Ramos (cell line): ENCODE data around the gene ENDOU.

Experiments used
- in situ Hi-C: fragments of 300-500 bp; cut with MboI; formaldehyde crosslinking; loops from one replicate; pipeline ENCODE4 v1.14.3; 2022; ENCODE audit warnings: low sequenced_read_pairs; ENCODE audit not compliant: unreplicated experiment

The ENDOU gene

DNA sequence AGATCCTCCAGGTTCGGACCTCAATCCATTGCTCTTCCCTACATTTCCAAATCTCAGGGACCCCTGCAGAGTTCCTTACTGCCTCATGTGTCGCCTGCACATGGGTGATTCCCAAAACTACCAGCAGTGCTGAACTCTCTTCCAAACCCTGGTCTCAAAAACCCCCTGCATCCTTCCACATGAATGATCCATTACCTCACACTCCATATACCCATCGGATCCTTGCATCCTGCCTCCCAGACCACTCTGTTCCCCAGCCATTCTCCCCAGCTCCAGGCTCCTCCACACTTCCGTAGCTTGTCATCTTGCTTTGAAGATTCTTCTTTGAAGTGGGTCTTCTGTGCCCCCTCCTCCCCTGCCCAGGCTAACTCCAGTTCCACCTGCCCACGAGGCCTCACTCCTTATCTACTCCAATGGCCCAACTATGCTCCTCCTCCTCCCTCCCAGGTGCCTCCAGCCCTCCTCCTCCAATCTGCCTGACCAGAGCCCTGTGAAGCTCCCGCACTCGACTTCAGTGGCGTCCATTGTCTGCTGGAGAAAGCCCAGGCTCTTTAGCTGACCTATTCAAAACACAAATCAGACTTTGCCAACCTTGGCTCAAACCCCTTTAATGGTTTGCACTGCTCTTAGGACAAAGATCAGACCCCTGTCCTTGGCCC is 19.6 kb upstream of the ENDOU start:
- in situ Hi-C loops, result no loop called here

DNA sequence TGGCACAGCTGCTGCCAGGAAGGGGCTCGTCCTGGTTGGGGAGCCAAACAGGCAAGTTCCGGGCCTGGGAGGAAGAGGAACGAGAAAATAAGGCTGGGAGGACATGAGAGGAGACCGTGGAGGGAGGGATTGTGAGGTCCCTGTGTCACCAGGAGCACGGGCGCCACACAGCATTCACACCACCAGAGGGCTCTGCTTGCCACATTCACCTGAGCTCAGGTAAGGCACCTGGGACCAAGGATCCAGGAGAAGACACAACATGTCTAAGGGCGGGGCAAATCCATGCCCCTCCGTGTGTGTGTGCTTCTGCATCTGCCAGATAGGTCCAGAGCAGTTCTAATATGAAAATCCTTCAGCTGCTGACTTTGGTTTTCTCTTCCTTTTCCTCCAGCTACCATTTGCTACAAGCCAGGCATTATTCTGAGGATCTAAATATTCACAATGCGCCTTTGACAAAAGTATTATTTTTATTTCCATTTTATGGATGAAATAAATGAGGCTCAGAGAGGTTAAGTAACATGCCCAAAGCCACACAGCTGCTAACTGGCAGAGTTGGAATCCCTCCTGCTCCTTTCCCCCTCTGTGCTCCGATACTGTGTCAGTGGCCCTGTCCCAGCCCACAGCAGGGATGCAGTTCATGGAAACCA is 18.8 kb upstream of the ENDOU start:
- in situ Hi-C loops, result no loop called here

- in situ Hi-C loops, result no loop called here
These were observed 18.1 kb upstream of the ENDOU start for GRCh38 chr12:47743311-47743860.

DNA sequence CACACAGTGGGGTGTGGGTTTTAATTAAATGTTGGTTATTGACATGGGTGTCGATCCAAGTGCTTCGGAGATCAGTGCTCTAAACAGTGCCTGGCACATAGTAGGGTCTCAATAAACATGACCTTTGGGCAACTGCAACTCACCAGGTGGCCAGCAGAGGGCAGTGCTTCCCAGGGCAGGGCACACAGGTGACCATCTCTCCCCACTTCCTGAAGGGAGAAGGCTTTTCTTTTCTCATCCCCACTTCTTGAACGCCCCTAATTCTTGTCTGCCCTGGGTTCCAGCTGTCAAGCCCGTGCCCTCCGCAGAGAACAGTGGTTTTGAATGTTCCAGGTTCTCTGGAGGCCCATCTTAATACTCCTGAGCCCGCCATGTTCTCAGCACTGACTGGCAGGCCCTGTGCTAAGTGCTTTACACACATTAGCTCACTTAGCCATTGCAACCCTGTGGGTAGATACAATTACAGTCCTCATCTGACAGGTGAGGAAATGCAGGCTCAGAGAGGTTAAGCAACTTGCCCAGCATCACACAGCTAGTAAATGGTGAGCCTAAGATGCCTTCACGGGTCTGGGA is 17.0 kb upstream of the ENDOU start:
- in situ Hi-C loops, result no loop called here

DNA sequence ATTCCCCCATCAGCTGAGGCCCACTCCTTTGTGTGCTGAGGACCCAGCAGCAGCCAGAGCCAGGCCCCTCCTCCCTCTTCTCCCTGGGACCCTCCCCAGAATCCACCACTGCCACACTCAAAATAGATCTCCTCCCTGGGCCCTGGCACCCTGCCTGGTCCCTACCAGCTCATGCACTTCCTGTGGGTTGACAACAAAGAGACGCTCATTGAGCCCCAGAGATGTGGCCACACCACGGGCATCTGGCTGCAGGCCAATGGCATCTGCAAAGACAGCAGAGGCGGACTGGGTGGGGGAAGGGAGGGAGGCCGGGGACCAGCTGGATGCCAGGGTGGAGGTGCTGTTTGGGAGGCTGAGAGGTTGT is 16.0 kb upstream of the ENDOU start:
- in situ Hi-C loops, result no loop called here

- in situ Hi-C loops, result no loop called here
These were observed 15.5 kb upstream of the ENDOU start for GRCh38 chr12:47740606-47741339.

GRCh38 chr12:47739979-47740378 is 14.7 kb upstream of the ENDOU start:
- in situ Hi-C loops, result no loop called here

DNA sequence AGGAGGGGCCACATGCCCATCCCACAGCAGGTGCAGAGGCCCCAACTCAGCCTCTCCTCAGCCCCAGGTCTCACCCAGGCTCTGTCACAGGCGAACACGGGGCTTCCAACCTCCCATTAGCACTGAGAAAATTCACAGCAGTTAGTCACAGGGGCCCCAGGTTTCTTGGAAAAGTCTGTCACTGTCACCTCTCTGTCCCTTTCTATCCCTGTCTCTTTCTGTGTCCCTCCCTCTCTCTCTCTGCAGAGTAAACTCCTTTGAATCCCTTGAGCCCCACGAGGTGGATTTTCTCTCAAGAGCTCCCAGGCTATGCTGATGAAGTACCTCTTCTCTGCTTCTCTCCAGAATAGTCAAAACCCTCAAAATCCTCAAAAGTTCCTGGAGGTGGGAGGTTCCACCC is 14.0 kb upstream of the ENDOU start:
- in situ Hi-C loops, result no loop called here

GRCh38 chr12:47737936-47738594 is 12.8 kb upstream of the ENDOU start:
- in situ Hi-C loops, result no loop called here

DNA sequence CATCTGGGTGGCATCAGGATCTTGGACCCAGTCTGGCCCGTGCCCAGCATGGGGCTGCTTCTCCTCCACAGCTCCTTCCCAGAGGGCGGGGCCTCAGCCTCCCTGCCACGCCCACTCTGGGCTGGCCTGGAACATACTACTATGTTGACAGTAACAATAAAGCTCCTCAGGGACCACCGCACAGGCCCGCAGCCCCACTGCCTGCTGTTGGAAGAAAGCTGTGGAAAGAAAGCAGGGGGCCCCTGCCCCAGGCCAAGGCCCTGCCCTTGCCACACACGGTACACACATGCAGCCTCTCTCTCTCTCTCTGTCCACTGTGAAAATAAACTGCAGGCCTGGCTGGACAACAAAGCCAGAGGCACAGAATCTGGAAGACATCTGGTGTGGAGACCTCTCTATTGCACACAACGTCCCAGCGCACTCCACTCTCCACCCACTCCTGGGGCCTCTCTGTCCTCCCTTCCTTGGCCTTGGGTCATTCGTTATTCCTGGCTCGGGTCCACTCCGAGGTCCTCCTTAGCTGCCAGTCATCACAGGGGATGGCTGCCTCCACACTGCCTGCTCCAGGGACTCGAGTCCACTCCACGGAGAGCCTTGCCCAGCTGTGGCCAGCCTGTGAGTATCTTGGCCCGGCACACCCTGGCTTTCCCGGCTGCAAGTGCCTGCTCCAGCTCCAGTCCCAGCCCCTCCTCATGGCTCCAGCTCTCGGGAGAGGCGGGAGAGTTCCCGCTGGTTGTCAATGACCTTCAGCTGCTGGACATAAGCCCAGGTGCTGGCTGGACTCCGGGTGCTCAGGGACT is 11.8 kb upstream of the ENDOU start:
- in situ Hi-C loops, result no loop called here

DNA sequence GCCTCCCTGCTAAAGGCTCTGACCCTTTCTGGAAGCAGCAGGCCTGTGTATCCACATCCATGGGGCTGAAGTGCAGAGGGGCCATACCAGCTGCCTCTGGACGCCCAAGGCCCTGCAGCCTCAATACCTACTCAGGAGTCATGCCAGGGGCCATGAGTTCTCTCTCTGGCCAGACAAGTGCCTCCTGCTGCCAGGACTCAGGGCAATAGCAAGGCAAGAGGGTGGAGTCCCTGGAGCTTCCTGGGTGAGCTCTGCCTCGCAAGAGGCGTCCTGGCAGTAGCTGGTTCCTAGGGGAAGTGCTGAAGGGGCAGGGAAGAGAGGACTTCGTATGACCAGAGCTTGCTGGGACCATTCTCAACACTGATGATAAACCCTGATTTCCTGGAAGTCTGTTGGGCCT is 10.9 kb upstream of the ENDOU start:
- in situ Hi-C loops, result no loop called here

- in situ Hi-C loops, result no loop called here
These were observed 10.4 kb upstream of the ENDOU start for GRCh38 chr12:47735649-47736048.

- in situ Hi-C loops, result no loop called here
These were observed 9.6 kb upstream of the ENDOU start for GRCh38 chr12:47734725-47735480.

DNA sequence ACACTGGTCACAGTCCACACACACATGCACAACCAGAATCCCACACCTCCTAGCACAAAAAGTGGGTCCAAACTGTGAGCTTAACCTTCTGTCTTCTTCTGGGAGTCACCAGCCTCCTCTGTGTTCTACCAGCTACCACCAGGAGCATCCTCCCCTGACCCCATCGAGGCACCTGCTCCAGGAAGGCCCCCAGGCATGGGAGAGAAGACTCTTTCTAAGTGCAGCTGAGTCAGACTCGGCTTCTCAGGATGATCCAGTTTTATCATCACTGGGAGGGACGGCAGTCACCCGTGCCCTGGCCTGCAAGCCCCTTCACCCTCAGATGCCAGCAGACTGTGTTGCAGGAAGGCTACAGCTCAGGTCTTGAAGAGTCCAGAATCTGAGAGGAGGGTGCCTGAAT is 7.9 kb upstream of the ENDOU start:
- in situ Hi-C loops, result no loop called here

- in situ Hi-C loops, result no loop called here
These were observed 7.2 kb upstream of the ENDOU start for GRCh38 chr12:47732504-47732903.

DNA sequence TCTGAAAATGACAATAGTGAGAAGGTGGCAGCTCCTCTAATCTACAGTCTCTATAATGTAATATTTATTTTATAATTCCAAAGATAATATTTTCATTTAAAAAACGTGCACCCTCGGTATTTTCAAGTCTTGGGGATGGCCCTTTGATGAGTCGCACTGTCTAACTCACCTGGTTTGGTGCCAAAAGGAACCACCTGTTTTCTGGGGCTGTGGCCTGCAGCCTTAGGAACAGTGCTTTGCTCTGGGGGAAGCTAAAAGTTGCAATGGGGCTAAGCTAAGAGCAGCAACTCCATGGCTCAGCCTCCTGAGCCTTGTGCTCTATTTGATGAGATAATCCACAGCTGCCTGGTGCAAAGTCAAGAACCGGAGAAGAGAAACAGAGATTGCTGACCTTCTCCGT is 6.4 kb upstream of the ENDOU start:
- in situ Hi-C loops, result no loop called here

GRCh38 chr12:47730341-47730744 is 5.1 kb upstream of the ENDOU start:
- in situ Hi-C loops, result no loop called here

- in situ Hi-C loops, result no loop called here
These were observed 3.9 kb upstream of the ENDOU start for GRCh38 chr12:47729233-47729632.

DNA sequence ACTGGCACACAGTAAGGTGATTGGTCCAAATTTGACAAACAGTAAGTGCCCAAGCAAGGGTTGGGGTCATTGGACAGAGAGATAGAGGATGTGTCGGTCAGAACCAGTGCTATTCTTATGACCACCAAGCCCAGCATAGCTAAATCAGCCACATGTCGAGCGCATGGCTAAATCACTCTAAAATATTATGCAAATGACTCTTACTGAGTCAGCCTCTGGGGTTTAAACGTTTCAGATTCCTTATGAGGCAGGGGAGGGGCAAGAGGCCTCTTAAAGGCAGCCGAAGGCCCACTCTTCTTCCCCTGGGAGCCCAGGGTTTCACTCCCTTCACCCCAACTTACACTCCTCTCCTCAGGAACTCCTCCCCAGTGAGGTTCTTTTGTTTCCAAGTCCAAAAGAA is 603 bp upstream of the ENDOU start:
- in situ Hi-C loops, result no loop called here
